Endothelial cell of umbilical vein (primary cell): Measurements from ENCODE around the gene FLT3LG.

Experiments used
- EZH2 ChIP-seq: IDR thresholded peaks from 2 replicates; pipeline ENCODE4 v1.6.1; 2012; ENCODE audit warnings: borderline replicate concordance, low read depth, mild to moderate bottlenecking, moderate library complexity, low read length, inconsistent platforms; ENCODE audit not compliant: severe bottlenecking
- FOS ChIP-seq: IDR thresholded peaks from 2 replicates; pipeline ENCODE4 v1.6.1; 2011; ENCODE audit warnings: mild to moderate bottlenecking, low read length, moderate library complexity, borderline replicate concordance; ENCODE audit not compliant: insufficient read depth
- POLR2A ChIP-seq: IDR thresholded peaks from 2 replicates; pipeline ENCODE4 v1.6.1; 2012; ENCODE audit warnings: low read depth, mild to moderate bottlenecking, control low read depth, low read length
- POLR2AphosphoS5 ChIP-seq: IDR thresholded peaks from 2 replicates; pipeline ENCODE4 v1.6.1; 2012; ENCODE audit warnings: low read depth, mild to moderate bottlenecking, control low read depth, low read length, moderate library complexity; ENCODE audit not compliant: insufficient read depth
- TF ChIP-seq, protein P1 (sequence below), 2 donors: IDR thresholded peaks; 1 replicate in 1 of 2; 2 replicates in 1 of 2; pipeline ENCODE4 v1.5.1; 2011; ENCODE audit warnings: low read length in 2 of 2, mild to moderate bottlenecking in 2 of 2, moderate library complexity in 2 of 2, control low read depth in 1 of 2, inconsistent platforms in 1 of 2, low read depth in 1 of 2; ENCODE audit not compliant: insufficient read depth in 1 of 2; ENCODE audit errors: extremely low read depth in 1 of 2
- TF ChIP-seq, protein P2 (sequence below): IDR thresholded peaks from 2 replicates; pipeline ENCODE4 v1.6.1; 2011; ENCODE audit not compliant: insufficient read depth, insufficient read length

DNA sequence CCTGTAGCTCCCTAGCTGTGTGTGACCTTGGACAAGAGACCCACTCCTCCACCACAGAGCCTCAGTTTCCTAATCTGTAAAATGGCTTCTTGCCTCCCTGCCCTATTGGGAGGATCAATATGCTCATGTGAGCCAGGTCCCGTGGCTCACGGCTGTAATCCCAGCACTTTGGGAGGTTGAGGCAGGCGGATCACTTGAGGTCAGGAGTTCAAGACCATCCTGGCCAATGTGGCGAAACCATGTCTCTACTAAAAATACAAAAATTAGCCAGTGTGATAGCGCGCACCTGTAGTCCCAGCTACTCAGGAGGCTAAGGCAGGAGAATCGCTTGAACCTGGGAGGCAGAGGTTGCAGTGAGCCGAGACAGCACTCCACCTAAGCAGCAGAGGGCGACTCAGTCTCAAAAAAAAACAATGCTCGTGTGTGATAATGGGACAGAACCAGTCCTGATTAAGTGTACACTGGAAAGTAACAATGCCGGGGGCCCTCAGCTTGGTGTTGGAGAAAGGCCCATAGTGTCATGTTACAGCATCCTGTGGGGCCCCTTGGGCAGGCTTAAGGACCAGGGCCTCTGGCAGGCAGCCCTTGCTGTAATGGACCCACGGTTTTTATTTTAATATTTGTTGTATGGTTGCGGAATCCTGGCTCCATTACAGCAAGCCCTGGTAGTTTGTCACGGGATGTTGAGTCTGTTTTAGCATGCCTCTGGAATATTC lies 29.0 kb downstream of the FLT3LG start:
- no peak for TF ChIP-seq POLR2AphosphoS5
- TF ChIP-seq, protein P1, sequence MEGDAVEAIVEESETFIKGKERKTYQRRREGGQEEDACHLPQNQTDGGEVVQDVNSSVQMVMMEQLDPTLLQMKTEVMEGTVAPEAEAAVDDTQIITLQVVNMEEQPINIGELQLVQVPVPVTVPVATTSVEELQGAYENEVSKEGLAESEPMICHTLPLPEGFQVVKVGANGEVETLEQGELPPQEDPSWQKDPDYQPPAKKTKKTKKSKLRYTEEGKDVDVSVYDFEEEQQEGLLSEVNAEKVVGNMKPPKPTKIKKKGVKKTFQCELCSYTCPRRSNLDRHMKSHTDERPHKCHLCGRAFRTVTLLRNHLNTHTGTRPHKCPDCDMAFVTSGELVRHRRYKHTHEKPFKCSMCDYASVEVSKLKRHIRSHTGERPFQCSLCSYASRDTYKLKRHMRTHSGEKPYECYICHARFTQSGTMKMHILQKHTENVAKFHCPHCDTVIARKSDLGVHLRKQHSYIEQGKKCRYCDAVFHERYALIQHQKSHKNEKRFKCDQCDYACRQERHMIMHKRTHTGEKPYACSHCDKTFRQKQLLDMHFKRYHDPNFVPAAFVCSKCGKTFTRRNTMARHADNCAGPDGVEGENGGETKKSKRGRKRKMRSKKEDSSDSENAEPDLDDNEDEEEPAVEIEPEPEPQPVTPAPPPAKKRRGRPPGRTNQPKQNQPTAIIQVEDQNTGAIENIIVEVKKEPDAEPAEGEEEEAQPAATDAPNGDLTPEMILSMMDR (IDR thresholded peaks at IDR 0.05; ENCODE audit: extremely low read depth in 1 of 2, insufficient read depth in 1 of 2, low read depth in 1 of 2, low read length in 2 of 2), result peak; percentile 41 to 70
- TF ChIP-seq POLR2A, result no peak
- no peak for TF ChIP-seq EZH2
- no peak for TF ChIP-seq FOS
- TF ChIP-seq, protein P2, sequence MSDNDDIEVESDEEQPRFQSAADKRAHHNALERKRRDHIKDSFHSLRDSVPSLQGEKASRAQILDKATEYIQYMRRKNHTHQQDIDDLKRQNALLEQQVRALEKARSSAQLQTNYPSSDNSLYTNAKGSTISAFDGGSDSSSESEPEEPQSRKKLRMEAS, result no peak
